Pulmonary artery endothelial cell (primary cell): ENCODE results near the gene CCDC112. TPM values are rescaled to one million over a fixed set of nuclear protein-coding genes. Genes with fewer than 3 reads are reported as not detected.

Experiments
- DNase-seq: peaks from one replicate; pipeline ENCODE4 v3.0.0-alpha.2; 2011; ENCODE audit warnings: low read depth, low spot score
- total RNA-seq: library from RNA; depleted of rRNA; stranded (reverse); fragments of >200 nt; gene quantifications from 2 replicates; pipeline ENCODE4 v1.2.3, GENCODE V29; 2014

The CCDC112 gene
- total RNA-seq, 1 donor from 2014 or later, result 6.6 TPM

DNA sequence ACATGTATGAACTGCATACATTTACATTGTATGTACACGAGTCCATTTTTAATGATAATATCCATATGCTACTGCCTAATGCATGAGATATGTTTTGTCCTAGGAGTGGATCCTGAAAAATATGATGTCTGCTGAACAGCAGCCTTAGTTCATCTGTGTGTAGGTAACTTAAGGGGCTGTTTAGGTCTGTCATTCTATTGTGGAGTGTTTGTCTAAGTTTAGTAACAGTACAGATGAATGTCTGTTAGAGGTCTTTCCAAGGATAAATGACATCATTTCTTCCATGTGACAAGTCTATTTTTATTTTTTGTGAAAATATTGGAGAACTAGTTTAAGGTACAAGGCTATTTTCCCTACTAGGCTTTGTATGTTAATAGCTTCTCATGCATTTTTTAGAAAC, 22.6 kb upstream of the CCDC112 start:
- DNase-seq, result no peak

DNA sequence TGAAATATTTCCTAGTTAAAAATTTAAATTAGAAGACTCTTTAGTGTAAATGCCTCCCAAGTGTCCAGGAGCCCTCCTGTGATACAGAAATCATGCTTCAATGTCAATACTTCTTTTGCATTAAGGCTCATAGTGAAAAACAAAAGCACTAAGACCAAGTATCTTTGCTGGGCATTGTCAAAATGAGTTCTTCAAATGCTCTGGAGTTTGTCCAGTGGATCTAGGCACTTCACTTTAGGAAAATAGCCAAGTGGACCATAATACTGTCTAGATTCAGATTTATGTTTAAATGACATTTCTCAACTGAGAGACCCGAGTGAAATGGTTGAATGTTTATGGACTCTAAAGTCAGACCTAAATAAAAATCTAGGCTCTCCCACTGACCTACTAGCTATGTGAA, 21.3 kb upstream of the CCDC112 start:
- DNase-seq, result no peak

DNA sequence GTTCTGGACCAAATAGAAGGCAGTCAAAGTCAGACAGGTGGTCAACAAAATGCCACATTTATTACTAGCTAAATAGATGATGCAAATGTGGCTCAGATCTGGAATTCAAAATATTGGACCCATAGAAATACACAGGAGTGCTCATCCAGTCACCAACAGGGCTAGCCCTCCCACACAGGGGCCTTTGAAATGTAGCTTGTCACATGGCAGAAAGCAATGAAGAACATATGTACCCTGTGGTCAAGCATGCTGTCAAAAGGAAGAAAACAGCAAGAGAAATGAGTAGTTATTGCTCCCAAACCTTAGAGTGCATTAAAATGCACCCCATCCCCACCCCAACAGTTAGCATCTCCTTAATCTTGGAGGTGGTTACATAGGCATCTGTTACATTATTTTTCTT, 20.9 kb upstream of the CCDC112 start:
- DNase-seq, result no peak

DNA sequence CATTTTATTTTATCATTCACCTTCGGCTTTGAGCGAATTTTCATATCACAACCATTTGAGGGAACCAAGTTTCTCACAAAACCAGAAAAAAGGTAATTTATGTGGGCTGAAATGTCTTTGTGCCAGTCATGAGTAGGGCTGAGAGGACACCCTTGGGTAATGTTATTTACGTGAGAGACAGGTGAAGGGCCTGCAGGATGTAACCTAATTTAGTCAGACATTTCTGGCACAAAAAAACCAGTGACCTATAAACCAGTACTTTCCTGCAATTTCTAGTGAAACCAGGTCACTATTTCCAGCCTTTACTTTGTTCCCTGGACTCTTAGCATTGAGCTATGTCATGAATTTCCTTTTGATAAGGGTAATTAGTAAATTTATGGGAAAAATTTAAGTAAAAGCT, 17.2 kb upstream of the CCDC112 start:
- no peak for DNase-seq

DNA sequence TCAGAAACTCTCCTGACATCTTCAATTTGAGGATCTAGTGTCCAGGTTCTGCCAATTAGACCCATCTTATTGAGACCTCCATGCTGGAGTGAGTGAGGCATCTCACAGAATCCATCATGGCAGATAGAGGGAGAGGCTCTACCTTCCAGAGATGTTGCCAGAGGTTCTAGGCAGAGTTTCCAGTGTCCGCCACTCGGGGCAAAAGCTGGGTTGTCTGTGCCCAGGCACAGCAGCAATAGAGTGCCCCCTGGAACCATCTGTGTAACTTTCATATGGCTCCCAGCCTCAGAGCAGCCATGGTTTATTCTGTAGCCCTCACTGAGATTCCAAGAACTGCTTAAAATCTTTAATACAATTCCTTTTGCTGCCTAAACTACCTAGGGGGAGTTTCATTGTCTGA, 16.6 kb upstream of the CCDC112 start:
- no peak for DNase-seq

DNA sequence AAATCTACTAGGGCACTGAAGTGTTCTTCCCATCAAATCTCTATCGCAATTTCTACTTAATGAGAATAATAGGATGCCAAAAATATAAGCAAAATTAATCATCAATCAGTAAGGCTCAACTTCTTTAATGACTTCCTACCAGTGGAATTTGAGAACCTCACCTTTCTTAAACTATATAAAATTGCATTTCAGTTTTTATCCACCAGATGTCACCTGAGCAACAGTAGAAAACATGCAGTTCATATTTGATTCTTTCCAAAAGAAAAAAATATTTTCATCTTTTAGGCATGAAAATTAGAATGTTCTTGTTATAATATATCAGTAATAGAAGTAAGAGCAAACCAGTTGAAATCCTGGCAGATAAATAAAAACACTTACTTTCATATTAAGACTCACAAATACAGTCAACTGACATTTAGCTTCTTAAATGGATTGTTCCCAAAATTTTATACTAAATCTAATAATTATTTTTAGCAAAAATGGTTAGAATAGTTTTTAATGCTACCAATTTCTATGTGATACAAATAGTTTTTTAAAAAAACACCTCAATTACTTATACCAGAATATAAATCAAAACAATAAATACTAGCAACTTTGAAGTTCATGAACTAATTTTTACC, 13.4 kb upstream of the CCDC112 start:
- no peak for DNase-seq

DNA sequence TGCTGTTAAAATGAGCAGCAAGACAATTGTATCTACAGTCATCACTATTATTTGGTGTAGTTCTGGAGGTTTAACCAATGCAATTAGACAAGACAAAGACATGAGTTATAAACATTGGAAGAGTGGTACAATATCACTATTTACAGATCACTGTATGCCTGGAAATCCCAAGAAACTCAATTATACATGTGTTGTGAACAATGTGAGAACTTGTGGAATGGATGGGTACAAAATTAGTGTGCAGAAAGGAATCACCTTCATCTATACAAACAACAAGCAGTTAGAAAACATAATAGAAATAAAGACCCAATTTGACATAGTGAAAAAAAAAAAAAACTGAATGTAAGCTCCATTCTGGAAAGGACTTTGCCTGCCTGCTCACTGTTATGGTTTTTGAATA, 12.4 kb upstream of the CCDC112 start:
- DNase-seq, result no peak

DNA sequence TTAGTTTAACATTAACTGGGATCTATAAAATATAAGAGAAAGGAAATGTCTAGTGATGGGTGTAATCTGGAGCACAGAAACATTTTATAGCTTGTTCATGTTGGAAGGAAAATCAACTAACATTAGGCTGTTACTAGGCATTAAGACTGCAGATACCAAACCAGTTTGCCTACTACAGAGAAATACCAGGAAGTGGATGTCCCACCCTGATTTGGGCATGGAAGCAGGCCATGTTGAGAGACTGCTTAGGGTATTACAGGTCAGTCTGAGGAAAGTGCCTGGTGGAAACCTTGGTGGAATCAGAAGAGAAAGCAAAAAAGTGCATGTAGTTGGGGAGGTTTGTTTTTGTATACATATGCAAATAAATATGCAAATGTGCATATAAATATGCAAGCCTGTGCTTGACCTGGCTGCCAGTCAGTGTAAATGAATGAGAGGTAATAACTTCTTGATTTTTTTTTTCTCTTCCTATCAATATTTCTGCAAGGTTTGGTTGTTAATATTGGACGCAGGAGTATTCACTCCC, 9.6 kb upstream of the CCDC112 start:
- no peak for DNase-seq

DNA sequence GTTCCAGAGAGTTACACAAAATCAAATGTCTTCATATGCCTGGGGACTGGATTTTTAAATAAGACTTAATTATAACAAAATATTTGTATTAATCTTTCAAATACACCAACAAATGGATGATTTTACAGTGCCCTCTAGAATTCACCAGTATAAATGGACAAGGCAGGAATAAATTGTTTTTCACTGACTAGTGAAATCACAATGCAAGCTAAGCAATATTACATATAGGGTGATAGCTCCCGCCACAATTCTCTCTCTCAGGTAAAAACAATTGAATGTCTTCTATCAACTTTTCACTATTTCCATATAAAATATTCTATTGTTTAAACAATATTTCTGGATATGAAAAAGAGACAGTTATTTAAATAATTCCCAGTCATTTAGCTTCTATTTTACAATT, 8.0 kb upstream of the CCDC112 start:
- no peak for DNase-seq

DNA sequence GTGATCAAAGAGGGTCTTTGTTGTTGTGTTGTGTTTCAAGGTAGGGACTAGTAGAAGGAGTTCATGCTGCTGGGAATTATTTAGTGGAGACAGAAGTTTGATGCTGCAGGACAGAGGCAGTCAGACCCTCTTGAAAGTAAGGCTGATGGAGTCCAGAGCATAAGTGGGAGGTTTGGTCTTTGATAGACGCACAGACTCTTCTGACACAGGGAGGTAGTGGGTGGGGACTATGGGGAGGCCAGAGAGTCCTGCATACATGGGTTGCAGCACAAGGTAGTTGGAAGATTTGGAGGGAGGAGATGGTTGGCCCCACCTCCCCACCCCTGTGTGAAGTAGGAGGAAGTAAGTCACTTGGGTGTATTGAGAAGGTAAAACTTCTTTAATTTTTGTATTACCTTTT, 2.4 kb upstream of the CCDC112 start:
- no peak for DNase-seq

DNA sequence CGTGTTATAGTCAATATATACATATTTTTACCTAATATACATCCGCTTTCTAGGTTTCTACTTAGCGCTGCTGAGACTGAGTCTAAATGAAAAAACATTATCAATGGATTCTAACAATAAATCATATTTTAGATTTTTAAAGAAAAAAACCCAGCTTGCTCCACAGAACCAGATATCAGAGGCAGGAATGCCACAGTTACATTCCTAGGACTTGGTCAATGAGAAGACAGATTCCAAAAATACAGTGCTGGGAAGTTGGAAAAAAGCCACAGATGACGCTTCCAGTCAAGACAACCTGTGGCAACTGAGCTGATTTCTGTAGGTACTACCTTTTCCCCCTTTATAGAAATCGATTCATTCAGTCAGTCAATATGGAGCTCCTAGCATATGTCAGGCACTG, 577 bp upstream of the CCDC112 start:
- DNase-seq, result no peak

DNA sequence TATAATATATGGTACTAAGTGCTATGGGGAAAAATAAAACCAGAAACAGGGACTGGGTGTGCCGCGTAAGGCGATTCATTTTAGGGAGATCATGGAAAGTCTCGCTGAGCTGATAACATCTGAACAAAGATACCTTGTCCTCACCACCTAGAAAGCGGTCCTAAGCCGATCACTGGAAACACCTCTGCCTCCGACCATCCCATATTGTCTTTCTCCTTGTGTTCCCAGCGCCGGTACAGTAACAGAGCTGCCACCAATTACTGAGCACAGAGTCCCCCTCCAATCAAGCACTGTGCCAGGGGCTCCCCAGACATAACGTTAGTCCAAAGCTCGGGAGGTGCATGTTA, 704 bp downstream of the CCDC112 start:
- no peak for DNase-seq

DNA sequence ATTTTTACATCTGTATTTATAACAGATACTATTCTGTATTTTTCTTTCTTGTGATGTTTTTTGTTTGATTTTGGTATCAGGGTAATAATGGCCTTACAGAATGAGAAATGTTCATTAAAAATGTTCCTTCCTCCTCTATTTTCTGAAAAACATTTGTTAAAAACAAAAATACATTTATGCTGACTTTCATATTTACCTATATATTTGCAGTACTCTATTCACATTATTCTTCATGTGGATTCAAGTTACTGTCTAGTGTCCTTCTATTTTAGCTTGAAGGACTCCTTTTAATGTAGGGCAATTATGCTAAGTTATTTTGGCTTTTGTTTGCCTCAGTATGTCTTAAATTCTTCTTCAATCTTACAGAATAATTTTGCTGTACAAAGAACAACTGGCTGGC, 5.1 kb downstream of the CCDC112 start:
- DNase-seq, result no peak

DNA sequence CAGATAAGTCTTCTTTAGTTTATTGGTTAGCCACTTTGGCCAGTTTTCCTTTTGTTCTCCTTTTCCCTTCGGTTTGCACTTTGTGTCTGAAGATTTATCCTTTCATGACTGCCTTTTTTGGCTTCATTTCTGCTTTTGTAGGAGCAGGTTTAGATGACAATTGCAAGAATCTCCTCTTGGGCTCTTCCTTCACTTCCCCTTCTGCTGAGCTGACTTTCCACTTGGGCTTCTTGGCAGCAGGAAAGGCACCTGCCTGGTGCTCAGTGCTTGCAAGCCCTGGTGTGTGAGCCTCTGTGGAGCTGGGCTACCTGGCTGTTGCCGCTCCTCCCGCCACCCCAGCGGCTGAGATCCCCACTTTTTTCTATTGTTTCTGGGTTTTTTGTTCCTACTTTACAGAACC, 7.3 kb downstream of the CCDC112 start:
- no peak for DNase-seq

DNA sequence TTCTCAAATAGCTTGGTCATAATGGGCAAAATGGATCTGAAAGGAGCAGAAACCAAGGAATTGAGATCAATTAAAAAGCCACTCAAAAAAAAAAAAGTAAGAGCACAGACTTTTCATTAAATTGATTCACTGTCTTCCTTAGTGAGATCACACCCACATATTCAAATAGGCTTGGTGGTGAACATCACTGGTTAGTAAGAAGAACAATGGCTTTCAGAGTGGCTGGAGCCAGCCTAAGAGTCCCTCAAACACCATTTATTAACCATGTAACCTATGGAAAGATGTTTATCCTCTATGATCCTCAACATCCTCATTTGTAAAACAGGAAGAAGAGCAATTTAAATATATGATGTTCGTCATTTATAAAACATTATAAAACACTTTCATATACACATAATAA, 12.4 kb downstream of the CCDC112 start:
- no peak for DNase-seq

DNA sequence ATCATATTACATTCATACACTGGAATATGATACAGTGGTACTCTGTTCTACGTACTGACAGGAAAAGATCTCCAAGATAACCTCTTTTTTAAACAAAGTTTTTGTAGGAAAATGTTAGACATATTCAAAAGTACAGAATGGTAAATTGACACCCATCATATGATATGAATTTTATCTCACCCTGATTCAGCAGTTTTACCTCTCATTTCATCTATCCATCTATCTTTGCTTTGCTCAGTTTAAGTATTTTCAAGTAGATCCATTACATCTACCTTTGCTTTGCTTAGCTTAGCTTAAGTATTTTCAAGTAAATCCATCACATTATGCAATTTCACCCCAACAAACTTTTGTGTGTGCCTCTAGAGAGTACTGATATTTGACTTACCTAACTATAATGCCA, 14.3 kb downstream of the CCDC112 start:
- no peak for DNase-seq

DNA sequence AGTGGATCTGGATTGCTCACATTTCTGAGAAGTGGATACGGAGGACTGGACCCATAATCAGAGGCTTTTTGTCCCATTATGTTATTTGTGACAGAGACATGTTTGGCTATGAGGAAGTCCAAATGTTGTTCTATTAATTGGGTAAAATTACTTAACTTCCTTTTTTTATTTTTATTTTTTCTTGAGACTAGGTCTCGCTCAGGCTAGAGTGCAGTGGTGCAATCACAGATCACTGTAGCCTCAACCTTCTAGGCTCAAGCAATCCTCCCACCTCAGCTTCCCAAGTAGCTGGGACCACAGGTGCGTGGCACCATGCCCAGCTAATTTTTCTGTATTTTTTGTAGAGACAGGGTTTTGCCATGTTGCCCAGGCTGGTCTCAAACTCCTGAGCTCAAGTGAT, 21.9 kb downstream of the CCDC112 start:
- DNase-seq, result no peak

DNA sequence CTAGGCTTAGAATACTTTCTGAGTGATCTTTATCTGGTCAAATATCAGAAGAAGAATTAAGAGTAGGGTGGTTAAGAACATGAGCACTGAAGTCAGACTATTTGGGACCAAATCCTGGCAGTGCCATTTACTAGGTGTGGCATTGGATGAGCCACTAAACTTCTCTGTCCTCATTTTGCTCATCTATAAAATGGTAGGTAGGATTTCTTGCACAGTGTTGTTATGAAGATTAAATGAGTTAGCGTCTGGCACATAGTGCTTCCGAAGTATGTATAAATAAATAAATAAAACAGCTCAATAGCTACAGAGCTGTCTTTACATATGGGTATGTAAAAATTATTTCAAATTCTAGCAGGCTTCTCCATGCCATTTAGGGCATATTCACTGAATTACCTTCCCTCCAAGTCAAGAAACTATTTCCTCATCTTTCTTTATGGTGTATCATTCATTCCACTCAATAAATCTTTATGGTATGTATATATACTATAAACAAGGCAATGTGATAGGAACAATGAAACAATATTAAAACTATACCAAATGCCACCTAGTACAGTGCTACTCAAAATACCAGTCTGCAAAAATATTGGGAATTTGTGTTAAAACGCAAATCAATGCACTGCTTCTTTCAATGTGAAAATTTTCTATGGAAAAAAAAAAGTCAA, 24.0 kb downstream of the CCDC112 start:
- no peak for DNase-seq

DNA sequence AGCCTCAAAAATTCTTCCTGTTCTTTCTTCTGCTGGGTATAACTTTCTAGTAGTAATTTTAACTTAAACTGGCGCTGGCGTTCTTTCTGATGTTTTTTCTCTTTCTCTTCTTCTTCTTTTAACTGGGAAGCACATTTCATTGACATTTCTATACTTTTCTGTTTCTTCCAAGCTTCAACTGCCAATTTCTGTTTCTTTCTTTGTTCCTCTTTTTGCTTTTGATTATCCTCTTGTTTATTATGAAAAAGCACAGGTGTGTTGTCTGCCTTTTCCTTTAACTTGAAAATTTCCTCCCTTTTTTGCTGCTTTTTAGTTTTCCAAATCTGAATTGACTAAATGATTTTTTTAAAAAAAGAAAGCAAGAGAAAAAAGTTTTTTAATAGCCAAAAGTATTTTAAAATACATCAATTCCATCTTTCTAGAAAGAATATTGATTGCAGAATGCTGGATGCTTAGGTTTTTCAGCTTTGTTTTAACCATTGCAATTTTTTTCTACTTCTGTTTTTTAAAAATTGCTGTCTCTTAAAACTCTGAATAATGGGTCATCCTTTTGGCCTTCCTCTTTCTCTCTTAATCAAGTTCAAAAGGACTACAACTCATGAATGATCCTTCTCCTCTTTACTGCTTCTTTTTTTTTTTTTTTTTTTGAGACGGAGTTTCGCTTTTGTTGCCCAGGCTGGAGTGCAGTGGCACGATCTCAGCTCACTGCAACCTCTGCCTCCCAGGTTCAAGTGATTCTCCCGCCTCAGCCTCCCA, 25.0 kb downstream of the CCDC112 start:
- DNase-seq, result no peak

DNA sequence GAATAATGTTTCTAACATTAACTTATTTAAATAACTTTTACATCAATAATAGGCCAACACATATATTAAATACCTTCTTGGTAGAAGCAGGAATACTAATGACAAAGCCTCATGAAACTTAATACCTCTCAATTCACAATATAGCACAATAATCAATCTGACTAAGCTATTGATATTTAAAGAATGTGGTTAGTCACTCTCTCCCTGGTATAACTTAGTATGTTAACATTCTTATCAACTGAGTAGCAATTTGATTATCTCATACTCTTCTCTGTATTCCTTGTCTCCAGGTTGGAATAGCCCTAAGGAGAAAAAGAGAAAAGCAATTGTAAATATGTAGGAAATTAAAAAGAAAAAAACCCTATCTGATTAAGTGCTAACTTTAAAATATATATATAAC, 28.8 kb downstream of the CCDC112 start:
- no peak for DNase-seq

DNA sequence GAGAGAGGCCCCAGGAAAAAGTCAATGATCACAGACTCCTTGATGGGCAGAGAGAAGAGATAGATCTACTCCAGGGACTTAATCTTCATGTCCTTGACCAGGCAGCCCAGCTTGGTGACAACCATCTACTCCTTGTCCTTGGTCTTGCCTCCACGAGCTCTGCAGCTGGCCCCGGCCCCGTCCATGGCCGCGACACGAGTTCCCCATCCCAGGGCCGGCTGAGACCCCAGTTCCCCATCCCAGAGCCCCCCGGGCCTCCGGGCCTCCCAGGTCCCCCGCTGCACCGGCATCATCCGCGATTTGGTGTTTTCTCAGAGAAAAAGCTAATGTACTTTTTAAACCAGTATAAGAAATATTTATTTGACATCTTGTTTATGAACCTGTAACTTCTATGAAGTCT, 31.2 kb downstream of the CCDC112 start:
- DNase-seq, result no peak

DNA sequence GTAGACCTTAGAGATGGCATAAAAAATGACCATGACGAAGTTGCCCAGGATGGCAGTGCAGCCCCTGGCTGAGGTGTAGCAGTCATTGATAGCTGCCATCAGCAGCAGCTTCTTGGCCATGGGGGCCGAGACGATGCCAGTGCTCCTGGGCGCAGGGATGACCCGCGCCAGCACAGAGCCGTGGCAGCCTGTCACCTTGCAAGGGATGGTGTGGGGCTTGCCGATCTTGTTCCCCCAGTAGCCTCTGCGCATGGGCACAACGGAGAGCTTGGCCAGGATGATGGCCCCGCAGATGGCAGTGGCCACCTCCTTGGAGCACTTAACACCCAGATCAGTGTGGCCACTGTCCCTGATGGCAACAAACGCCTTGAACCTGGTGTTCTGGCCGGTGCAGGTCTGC, 31.7 kb downstream of the CCDC112 start:
- no peak for DNase-seq

DNA sequence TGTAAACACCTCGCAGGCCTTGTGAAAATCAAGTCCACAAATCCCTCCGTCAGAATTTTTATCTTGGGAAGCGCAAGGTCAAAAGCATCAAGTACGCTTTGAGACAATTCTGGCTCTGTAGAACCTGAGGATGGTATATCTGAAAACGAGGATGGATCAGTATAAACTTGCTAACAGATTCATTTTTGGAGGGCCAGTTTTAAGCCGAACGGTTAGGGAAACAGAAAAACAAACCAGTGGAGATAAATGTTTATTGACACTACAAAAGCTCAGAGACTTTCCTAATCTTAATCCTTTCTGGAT, 33.4 kb downstream of the CCDC112 start:
- DNase-seq, result no peak
